ENCODE data around the gene LCORL. TPM values are rescaled to one million over a fixed set of nuclear protein-coding genes. Genes with fewer than 3 reads are reported as not detected.

LCORL gene
- total and polyA plus RNA-seq, 2 of the 4 experiments (the other 2 are of a cell fraction) = 2.1 to 5.0 TPM

DNA sequence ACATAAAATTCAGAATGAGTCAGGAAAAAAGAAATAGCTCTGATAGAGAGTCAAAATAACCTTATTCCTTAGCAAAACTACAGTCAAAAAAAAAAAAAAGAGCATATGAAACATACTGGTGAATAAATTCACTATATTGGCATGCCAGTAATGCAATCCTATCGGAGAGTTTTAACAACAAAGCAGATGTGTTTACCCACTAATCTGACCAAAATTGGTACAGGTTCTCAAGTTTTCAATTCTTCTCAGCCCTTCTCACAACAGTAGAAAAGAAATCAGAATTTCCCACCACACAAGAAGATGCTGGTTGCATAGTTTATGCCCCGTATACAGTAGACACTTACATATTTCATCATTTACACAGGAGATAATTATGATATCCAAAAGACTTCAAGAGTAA lies 59.4 kb downstream of the LCORL start:
- H4K5ac ChIP-seq (ENCODE audit: low read depth, low read length) = no peak overlapping the region
- H3K4me3 ChIP-seq (ENCODE audit: insufficient read depth, low read depth, low read length) = no peak overlapping the region
- no peak overlapping the region for H3K56ac ChIP-seq (ENCODE audit: extremely low read depth, insufficient read depth, low read length)
- peaks cover 5 to 9% of the 10 kb centered on the region in 2 experiments for H3K79me1 ChIP-seq (ENCODE audit: low read depth in 1 of 2, low read length in 2 of 2)
- H3K14ac ChIP-seq (replicated peaks; ENCODE audit: low read depth, low read length) = no peak overlapping the region; the same call in 1 of the 2 replicates
- peak; percentile 43 for DNase-seq
- ChIA-PET CTCF (interaction anchor here (0.6 to 1.2 kb wide), 2 partner anchors 49 to 1550 kb away, joined by 3 read pairs; no protein-coding TSS in a partner anchor), POLR2A (ENCODE audit: unreplicated experiment) (no interaction called here)
- H2BK20ac ChIP-seq (ENCODE audit: low read depth, low read length) = no peak overlapping the region
- no peaks in the 10 kb centered on the region for H3K9me3 ChIP-seq (ENCODE audit: control insufficient read depth, insufficient read depth, low read length)
- no TSS peak for BruUV-seq (replicated peaks)
- H3K4ac ChIP-seq (ENCODE audit: low read depth, low read length) = no peak overlapping the region
- intact Hi-C loops (cut with micrococcal nuclease) (no loop called here), in situ Hi-C loops (cut with MboI; ENCODE audit: low sequenced_read_pairs) (no loop called here), dilution Hi-C loops (cut with HindIII; ENCODE audit: low sequenced_read_pairs, unreplicated experiment) (no loop called here)
- TF ChIP-seq, protein P1, sequence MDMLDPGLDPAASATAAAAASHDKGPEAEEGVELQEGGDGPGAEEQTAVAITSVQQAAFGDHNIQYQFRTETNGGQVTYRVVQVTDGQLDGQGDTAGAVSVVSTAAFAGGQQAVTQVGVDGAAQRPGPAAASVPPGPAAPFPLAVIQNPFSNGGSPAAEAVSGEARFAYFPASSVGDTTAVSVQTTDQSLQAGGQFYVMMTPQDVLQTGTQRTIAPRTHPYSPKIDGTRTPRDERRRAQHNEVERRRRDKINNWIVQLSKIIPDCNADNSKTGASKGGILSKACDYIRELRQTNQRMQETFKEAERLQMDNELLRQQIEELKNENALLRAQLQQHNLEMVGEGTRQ (IDR thresholded peaks at IDR 0.05; ENCODE audit: low read depth, low read length) = no peak
- TF ChIP-seq RAD21 (IDR thresholded peaks at IDR 0.05; ENCODE audit: low read length) = no peak
- no peak for TF ChIP-seq POLR2A (IDR thresholded peaks at IDR 0.05; ENCODE audit: low read depth, low read length)
- no peak for TF ChIP-seq SMC3 (IDR thresholded peaks at IDR 0.05; ENCODE audit: low read depth, low read length)
- no peak for TF ChIP-seq CHD1 (IDR thresholded peaks at IDR 0.05; ENCODE audit: low read depth, low read length)
- no peak overlapping the region for H4K91ac ChIP-seq (ENCODE audit: insufficient read depth, low read depth, low read length)
- H3K23ac ChIP-seq (ENCODE audit: low read depth, low read length) = no peak overlapping the region
- H3K9ac ChIP-seq (ENCODE audit: low read depth, low read length) = no peak overlapping the region
- no peak overlapping the region for H2BK120ac ChIP-seq (ENCODE audit: low read depth, low read length)
- H2BK15ac ChIP-seq (ENCODE audit: low read depth, low read length) = no peak overlapping the region
- H2AK5ac ChIP-seq (ENCODE audit: low read depth, low read length) = no peak overlapping the region
- H3K4me2 ChIP-seq (ENCODE audit: low read depth, low read length) = peak overlapping the region; percentile 58; the same call in 1 of the 2 replicates
- H3K9me1 ChIP-seq (ENCODE audit: insufficient read depth, low read length) = no peaks in the 10 kb centered on the region
- no peaks in the 10 kb centered on the region for H3K4me1 ChIP-seq (ENCODE audit: control insufficient read depth, insufficient read depth, low read length)
- no peaks in the 10 kb centered on the region for H3K36me3 ChIP-seq (ENCODE audit: control insufficient read depth, insufficient read depth, low read length)
- no peak overlapping the region for H2AFZ ChIP-seq (replicated peaks; ENCODE audit: low read length, poor library complexity)
- no peak overlapping the region for H2AK9ac ChIP-seq (replicated peaks; ENCODE audit: low read depth, low read length, poor library complexity)
- H3K27ac ChIP-seq (ENCODE audit: insufficient read depth, low read length) = no peak overlapping the region
- no peak overlapping the region for H4K8ac ChIP-seq (ENCODE audit: low read depth in 2 of 2, low read length in 2 of 2)
- no peak overlapping the region for H3K18ac ChIP-seq (ENCODE audit: low read depth, low read length)
- H4K20me1 ChIP-seq (ENCODE audit: insufficient read depth, low read length) = no peaks in the 10 kb centered on the region
- WGBS, 2 experiments (ENCODE audit: extremely low coverage in 2 of 2, insufficient read length in 1 of 2) = 25% methylated on average over 1 of the region's 2 CpGs; no CpG with 5 or more reads in 1 of the 2 experiments
- no peaks in the 10 kb centered on the region for H3K27me3 ChIP-seq (ENCODE audit: control insufficient read depth, insufficient read depth, low read length)
- no peak overlapping the region for H2BK5ac ChIP-seq (ENCODE audit: low read depth, low read length, poor library complexity, severe bottlenecking)
- peak; percentile 54 for ATAC-seq (ENCODE audit: low read depth)
